ENCODE results near the gene CCR5AS.
A peak's percentile ranks its signal among the peaks of the same experiment; 100 is the strongest.
"Not testable (repeated sequence)": the region's sequence is repeated elsewhere in the genome, so short reads cannot be mapped to it uniquely, and the experiment has no call there.

CCR5AS gene

DNA sequence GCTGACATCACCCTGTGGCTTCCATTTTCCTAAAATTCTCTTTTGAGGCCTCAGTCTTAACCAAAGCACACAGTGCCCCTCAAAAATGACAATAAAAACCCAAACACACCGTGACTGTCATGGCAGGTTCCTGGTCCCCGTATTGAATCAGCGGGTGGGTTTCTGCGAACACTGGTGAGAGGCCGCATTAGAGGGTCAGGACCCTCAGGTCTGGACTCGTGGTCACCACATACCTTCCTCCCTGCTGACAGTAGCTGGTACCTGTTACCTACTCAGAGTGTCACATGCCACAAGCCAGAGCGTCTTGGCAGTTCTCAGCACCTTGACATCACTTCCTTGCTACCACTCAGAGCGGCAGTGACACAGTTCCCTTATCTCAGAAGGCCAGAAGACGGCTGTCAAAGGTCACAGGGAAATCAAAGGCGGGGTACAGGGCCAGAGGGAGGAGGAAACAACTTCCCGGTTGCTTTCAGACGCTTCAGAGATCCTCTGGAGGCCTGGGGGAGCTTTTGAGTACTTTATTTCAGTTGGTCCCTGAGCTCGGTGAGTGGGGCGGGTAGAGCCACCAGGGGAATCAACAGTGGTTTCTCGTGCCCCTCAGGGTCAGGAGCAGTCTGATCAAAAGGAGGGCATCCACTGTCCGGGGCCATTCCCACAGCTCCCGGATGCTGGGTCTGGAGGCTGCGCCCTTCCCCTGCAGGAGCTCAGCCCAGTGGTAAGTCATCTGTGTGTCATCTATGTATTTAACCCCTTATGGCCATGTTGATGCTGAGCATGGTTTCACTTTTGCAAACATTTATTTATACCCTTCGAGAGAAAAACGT, at the start of gene CCR5AS, which contains the start of gene CCRL2:
CCR5AS (minus strand) TSS at position 279 of the 824 bp plus-strand sequence.
CCRL2 (plus strand) TSS at position 472 of the 824 bp plus-strand sequence. CDS start 821 bp downstream, outside the sequence.
- DNase-seq (ENCODE audit: low spot score) = no peak

DNA sequence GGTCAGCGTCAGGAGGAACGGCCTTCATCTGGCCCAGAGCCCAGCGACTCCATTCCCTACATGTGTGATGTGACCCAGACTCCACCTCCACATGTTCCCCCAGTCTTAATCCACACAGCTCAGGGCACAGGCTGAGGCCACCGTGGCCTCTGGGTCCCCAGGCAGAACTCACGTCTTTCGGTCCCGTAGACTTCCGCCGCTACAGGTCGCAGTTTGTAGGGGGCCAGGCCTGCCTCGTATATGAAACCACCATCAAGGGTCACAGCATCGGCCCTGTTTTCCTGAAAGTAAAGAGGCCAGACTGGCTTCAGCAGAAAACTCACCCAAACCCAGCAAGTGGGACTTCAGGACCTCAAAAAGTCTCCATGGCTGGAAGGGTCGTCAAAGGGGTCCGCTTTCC, 49.3 kb upstream of the CCR5AS start:
- DNase-seq (ENCODE audit: low spot score) = no peak

DNA sequence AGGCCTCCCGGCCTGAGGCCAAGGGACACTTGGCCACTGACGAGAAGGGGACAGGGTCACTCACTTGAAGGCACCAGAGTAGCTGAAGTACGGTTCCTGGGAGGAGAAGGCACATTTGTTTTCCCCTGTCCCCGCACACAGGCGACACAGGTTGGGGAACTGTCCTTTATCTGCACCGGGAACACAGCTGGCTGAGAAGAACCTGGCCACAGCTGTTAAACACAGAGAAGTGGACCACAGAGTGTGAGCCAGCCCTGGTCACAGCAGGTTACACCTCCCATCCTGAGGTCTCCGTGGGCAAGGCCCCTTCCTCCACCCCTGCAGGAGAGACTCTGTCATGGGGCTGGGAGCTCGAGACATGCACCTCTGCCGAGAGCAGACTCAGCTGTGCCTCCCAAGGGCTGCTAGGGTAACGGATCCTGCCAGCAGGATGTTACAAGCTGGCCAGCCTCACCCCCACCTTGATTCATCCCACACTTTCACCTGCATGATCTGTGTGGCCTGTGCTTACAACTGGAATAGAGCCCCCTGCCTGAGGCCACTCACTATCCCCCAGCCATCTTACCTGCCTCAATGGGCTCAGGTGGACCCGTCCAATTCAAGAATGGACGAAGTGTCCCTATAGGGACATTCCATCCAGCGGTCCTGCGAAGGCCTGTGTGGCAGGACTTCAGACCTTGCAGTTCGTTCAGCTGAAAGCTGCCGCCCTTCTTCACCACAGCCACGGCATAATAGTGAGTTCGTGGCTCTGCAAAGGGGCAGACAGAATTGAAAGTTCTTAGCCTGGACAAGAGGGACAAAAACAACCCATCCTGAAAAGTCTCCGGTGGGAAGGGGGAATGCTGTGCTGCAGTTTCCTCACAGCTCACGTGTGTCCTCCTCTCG, 48.6 kb upstream of the CCR5AS start:
- no peak for DNase-seq (ENCODE audit: low spot score)

DNA sequence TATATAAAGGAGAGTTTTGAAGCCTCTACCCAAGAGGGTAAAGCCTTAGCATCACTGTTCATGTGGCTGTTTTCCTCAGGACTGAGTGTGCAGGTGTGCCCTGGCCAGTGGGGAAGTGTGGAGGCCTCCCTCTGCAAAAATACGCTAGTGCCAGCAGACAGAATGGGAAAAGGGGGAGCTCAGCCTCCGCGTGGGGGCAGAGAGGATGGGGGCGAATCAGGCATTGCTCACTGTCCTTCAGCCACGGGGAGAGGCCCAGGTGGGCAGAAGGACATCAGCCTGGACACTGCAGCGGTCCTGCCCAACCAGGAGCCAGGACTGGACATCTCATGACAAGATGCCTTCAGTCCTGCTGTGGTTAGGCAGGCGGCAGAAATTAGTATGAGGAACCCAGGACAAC, 47.7 kb upstream of the CCR5AS start:
- DNase-seq (ENCODE audit: low spot score) = no peak

DNA sequence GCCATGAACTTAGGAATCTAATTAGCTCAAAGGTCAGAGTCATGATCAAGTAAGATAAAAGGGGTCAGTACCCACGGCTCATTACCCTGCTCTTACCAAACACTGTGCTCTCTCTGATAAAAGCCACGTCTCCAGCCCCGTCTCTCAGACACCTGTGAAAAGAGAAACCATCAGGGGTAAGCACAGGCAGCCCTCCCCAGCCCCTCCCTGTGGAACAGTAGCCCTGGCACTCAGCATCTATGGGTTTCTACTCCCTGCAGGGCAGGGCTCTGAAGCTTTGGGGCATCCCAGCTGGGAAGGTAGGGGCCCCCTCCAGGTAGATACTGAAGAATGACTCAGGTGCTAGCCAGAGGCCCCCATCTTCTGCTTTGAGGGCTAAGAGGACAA, 47.3 kb upstream of the CCR5AS start:
- DNase-seq (ENCODE audit: low spot score) = no peak

DNA sequence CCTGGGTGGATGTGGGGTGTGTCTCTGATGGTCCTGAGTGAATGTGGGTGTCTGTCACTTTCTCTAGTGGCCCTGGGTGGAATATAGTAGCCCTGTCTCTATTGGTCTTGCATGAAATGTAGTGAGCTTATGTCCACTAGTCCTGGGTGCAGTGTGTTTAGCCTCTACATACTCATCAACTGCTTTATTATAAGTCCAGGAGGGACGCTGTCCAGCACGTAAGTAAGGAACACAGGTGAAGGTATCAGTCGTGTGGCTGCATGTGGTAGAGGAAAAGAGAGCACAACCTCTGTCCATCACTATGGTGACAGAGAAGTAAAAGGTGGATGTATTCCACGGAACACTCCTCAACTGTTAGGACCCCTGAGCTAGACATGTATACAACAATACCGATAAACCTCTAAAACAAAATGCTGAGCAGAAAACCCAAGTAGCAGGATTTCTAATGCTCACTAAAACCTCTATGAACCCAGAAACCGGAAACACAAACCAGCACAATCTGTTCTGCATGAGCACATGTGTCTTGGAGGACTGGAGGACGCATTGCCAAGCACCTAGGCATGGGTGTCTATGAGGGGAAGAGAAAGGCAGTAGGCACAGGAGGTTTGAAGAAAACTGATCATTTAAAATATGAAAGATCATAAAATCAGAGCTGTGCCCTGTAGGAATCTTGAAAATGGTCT, 46.8 kb upstream of the CCR5AS start:
- no peak for DNase-seq (ENCODE audit: low spot score)

DNA sequence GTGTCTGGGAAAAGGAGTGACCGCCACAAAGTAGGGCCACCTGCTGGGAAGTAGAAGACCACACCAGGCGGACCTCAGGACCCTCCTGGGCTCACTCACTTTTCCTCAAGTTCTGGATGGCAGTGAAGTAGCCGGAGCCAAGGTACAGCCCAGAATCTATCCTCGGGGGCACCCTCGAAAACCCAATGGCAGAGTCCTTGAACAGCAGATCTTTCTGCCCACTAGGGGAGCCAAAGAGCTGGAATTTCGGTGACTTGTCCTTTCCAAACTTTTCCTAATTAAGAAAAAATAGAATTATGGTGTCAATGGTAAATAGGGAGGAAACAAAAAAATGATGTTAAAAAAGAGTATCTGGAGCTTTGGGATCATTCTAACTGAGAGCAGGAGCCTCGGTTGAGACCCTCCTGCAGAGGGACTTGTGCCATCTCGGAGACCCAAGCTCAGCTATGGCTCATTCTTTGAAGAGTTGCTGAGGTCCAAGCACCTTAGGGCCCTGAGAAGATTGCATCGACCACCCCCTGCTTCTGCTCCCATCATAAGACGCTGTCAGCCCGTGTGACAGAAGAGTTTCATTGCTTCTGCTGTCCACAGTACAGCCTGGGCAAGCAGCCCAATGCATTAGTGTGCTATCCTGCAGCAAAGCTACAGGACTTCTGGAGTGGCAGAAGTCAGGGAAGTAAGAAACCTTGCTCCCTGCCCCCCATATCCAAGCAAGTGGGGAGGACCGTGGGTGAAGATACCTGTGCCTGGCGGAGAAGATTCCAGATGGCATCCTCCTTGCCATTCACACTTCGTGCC, 43.1 kb upstream of the CCR5AS start:
- DNase-seq (ENCODE audit: low spot score) = no peak

DNA sequence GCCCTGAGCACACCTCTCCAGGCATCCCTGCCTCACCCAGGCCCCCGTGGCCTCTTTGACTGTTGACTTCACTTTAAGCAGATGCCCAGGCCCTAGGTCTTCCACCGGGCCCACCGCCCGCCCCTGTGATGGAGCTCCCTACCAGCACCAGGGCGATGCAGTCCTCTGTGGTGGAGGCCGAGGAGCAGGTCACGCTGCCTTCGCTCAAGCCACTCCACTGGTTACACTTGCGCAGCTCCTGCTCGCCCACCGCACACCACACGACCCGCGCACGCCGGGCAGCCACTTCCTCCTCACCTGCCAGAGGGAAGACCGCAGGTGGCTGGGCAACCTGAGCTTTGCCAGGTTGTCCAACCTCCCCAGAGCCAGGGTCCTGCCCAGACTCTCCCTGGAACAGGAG, 41.9 kb upstream of the CCR5AS start:
- DNase-seq (ENCODE audit: low spot score) = no peak

DNA sequence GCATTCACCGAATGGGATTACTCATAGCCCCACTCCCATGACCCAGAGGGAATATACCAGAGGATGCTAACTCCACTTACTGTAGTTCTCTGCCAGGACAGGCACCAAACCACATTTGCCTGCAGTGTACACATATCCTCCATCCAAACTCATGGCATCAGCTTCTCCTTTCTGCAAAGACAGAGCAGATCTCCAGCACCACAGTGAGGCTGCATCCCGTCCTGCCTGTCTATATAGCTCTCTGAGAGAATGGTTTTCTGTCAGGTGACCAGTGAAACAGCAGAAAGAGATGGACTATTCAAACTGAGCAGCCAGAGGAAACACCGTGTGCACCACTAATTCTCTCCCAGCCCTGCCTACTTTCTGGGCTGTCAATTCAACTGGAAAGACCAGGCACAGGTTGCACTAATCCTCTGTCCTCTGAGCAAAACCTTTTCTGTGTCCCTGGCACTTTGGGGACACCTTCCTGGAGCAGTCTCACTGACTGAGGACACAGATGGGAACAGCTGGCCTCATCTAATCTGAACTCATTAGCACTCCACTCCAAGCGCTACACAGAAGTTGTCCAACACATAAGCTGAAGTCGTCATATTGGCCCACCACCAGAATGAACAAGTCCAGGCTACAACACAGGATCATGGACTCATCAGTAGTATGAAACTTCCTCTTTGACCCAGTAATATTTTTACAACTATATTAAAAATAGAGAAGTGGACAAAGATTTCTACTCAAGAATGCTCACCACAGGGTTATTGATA, 40.5 kb upstream of the CCR5AS start:
- DNase-seq (ENCODE audit: low spot score) = no peak

DNA sequence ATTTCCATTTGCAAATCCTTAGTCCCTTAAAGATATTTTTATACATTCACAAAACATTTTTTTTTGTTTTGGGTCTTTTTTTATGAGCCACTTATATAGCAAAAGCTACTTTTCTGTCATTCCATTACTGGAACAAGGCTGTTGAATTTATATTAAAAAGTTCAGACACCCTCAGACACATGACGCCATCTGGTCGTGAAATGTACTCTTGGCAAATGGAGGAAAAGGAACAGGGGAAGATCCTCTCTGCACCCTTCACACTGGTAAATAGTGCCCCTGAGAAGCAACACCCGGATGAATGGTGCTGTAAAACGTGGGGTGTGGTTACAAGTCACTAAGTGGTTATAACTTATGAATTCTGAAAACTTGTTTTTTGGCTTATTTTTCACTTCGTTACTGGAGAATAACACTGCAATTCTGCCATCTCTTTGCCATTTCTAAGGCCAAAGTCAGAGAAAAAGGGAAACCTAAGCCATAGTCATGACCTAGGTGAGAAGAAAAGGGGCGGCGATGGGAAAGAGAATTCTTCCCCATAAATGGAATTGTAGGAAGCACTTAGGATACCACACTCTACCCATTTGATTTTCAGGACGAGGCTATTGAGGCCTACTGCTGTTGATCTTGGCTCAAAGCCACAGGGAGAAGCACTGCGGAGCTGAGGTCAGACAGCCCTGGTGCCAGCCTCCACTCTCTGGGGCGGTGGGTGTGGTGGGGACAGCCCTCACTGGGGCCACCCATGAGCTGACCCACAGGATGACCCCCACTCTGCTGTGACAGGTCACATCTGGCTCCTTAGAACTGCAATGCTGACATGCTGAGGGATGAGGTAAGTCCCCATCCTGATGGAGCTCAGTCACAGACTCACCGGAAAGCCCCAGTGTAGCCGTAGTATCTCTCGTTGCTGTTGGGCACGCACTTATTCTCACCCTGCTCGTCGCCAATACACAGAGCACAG, 36.0 kb upstream of the CCR5AS start:
- DNase-seq (ENCODE audit: low spot score) = peak; percentile 64

DNA sequence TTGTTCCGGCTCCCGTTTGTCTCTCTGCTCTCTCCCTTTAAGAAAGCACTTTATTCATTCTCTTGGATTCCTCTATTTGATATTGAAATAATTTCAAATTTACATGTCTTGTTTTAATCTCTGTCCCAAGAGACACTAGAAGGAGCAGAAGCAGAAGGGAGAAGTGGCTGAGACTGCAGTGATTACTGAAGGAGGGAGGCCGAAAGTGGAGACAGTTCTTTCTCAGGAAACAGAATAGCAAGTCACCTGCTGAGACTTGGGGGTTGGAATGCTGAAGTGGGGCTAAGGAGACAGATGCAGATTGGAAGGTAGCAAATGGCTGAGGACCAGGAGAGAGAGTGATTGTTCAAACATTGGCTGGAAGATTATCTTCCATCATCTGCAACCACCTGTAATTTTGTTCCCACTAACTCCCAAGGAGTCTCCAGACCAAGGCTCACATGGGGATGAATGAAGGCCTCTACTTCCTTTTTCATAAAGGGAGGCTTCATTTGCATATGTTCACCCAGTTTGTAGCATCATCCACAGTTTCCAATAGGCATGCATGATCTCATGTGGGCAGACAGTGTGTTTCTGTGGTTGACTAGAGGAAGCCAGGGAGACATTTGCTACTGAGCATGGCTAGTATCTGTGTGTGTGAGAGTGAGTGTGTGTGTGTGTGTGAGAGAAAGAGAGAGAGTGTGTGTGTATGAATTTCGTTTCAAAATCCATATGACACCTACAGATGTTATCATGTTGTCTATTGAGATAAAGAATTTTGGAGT, 33.8 kb upstream of the CCR5AS start:
- DNase-seq (ENCODE audit: low spot score) = no peak

DNA sequence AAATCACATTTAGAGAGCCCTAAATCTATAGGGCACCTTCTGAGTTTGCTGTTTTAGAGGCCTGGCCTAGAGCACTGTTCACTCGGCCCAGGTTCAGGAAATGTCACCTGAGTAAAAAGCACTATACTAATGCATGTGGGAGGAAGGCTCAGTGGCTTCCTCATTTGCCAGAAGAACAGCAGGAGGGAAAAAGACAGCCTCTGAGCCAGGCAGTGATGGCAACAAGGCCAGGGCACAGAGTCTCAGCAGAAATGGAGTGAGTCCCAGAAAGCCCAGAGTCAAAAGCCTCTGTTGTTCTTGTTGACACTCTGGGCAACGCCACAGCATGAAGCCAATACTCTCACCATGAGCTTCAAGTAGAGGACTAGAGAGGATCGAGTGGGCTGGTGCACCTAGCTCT, 32.0 kb upstream of the CCR5AS start:
- DNase-seq (ENCODE audit: low spot score) = no peak

DNA sequence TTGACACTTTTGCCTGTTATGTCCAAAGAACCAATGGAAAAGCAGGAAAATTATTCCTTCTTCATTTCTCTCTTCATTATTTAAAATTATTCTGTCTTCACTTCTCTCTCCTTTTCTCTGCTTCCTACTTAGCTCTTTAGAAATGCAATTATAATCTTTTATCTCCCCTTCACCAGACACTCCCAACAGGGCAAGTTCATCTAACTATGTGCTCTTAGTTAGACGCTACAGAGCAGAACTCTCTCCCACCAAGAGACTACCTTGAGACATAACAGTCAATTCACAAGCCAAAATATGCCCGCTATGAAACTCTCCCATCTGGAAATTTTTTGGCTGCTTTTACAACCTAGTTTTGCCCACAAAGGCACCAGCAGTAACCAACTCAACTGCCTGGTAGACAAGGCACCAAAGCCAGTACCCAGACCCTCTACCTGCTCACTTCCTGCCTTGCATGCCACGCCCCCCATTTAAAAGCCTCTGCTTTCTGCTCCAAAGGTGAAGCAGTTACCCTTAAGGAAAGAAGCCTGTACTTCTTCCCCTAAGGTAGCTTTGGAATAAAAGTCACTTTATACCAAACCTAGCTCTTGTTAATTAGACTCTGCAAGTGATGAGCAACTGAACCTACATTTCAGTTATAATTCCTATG, 28.3 kb upstream of the CCR5AS start:
- DNase-seq (ENCODE audit: low spot score) = no peak

DNA sequence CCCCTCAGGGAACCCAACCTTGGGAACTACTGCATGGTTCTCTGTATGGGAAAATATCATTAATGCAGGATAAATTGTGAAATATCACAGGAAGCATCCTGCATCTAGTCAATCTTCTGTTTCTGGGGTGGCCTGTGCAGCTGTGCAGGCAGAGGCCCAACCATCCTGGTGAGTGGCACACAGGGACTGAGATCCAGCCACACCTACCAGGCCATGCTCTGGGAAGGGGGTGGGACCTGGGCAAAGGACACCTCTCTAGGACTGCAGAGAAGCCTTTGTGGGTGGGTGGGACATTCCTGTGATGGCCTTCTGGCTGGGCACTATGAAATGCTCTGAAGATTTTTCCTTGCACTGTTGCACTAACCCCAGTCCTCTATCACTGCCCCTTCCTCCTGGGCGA, 27.0 kb upstream of the CCR5AS start:
- DNase-seq (ENCODE audit: low spot score) = no peak

DNA sequence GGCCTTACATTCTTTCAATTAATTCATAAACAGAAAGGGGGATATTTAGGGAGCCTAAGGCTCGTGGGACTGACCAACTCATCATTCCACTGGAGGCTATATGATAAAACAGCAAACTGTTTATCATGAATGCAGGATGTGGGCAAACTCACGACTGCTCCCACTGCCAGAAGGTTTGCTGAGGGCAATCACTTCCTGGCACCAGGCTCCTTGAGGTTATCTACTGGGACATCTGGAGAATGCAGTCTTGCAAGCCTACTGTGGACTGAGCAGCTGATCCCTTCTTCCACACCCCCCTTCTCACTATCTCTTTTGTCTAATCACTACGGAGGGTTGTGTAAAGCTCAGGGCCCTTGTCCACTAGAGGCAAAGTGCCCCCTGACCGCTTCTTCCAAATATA, 26.3 kb upstream of the CCR5AS start:
- not testable (repeated sequence) for DNase-seq (ENCODE audit: low spot score)

DNA sequence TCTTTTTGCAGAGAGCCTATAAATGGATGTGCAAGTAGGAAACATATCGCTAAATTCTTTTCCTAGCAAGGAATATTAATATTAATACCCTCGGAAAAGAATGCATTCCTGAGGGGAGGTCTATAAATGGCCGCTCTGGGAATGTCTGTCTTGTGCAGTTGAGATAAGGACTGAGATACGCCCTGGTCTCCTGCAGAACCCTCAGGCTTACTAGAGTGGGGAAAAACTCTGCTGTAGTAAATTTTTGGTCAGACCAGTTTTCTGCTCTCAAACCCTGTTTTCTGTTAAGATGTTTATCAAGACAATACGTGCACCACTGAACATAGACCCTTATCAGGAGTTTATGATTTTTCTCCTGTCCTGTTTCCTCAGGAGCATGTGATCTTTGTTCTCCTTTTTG, 25.0 kb upstream of the CCR5AS start:
- not testable (repeated sequence) for DNase-seq (ENCODE audit: low spot score)

DNA sequence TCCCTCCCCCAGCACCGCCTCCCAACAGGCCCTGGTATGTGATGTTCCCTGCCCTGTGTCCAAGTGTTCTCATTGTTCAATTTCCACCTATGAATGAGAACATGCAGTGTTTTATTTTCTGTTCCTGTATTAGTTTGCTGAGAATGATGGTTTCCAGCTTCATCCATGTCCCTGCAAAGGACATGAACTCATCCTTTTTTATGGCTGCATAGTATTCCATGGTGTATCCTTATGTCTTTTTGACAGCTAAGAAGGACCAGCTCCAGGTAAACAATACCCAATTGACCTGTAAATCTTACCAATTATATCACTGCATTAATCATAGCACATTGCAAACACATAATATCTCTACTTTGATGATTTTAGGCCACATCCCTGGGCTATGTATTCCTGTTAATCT, 24.0 kb upstream of the CCR5AS start:
- DNase-seq (ENCODE audit: low spot score) = not testable (repeated sequence)

DNA sequence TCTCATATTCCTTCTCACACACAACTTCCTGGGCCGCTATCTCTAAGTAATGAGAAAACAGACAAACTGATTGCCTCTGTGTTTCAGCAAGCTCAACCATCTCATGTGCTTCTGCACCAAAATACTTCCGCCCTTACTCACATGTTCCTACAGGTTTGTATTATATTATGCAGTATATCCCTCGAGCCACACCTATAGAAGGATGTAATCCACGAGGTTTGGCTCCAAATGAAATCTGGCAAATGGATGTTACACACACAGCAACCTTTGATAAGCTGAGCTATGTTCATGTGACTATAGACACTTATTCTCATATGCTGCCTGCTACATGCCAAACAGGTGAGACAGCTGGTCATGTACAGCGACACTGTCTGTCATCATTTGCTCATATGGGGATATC, 22.8 kb upstream of the CCR5AS start:
- DNase-seq (ENCODE audit: low spot score) = no peak

Measured in NAMALWA (cell line).